A549 (cell line): Measurements from ENCODE around the gene PCBP3. TPM values are rescaled to one million over a fixed set of nuclear protein-coding genes. Genes with fewer than 3 reads are reported as not detected.

Experiments
- ATAC-seq, 2 experiments: fragments of 200-7000 bp in 1 of 2; fragments of >200 bp in 1 of 2; cut with Nextera tagmentation in 1 of 2; cut with Tn5 transposase in 1 of 2; 3 replicates each; pipeline versions ENCODE4 v1.8.0 to v1.9.1; 2018 to 2020; ENCODE audit warnings: mild to moderate bottlenecking in 1 of 2, moderate library complexity in 1 of 2
- CTCF ChIA-PET: fragments of 300-600 bp; sonication (Branson Sonifier 250); formaldehyde crosslinking; extraction: SDS; loops from one replicate; lab custom pipeline; 2021; ENCODE audit warnings: antibody characterized with exemption, inconsistent platforms; lab: Yijun Ruan, JAX
- POLR2A ChIA-PET: fragments of 350-600 bp; formaldehyde crosslinking; extraction: SDS; loops from one replicate; lab custom pipeline; 2021; ENCODE audit warnings: antibody characterized with exemption, inconsistent platforms; lab: Yijun Ruan, JAX
- DNase-seq, 2 experiments: peaks; one replicate each; pipeline versions ENCODE4 v3.0.0 to v3.0.0-alpha.2; 2011 to 2016; ENCODE audit warnings: low read depth in 1 of 2, low spot score in 1 of 2
- FAIRE-seq: peaks from 2 replicates; lab custom pipeline; 2011; peaks lifted over from hg19 to GRCh38; lab: Jason Lieb, UNC
- H3K27ac ChIP-seq, 2 experiments: fragments of >200 bp; sonication (Bioruptor Twin); formaldehyde crosslinking; 3 replicates each; pipeline ENCODE4 v1.5.1; 2016 to 2017
- H3K4me1 ChIP-seq: fragments of >200 bp; sonication (Bioruptor Twin); formaldehyde crosslinking; 3 replicates; pipeline ENCODE4 v1.6.1; 2016
- H3K4me2 ChIP-seq: fragments of >200 bp; sonication (Bioruptor Twin); formaldehyde crosslinking; 3 replicates; pipeline ENCODE4 v1.6.1; 2016
- H3K4me3 ChIP-seq: fragments of >200 bp; sonication (Bioruptor Twin); formaldehyde crosslinking; 3 replicates; pipeline ENCODE4 v1.5.1; 2016
- H3K9me3 ChIP-seq: fragments of >200 bp; sonication (Bioruptor Twin); formaldehyde crosslinking; 3 replicates; pipeline ENCODE4 v1.6.1; 2016
- BHLHE40 ChIP-seq: IDR thresholded peaks from 2 replicates; pipeline ENCODE4 v1.6.1; 2012; ENCODE audit warnings: low read depth, low read length, inconsistent platforms
- CEBPB ChIP-seq, 2 experiments: fragments of >200 bp in 1 of 2; sonication (Bioruptor Twin) in 1 of 2; formaldehyde crosslinking in 1 of 2; IDR thresholded peaks; 2 replicates each; pipeline ENCODE4 v1.6.1; 2012 to 2016
- CHD4 ChIP-seq: fragments of 200-600 bp; sonication (generic); IDR thresholded peaks from 2 replicates; pipeline ENCODE4 v1.6.1; 2016; ENCODE audit warnings: antibody characterized with exemption, mild to moderate bottlenecking, borderline replicate concordance
- CTCF ChIP-seq: fragments of >200 bp; sonication (Bioruptor Twin); formaldehyde crosslinking; IDR thresholded peaks from 3 replicates; pipeline ENCODE4 v1.5.1; 2016
- GATA3 ChIP-seq: IDR thresholded peaks from 2 replicates; pipeline ENCODE4 v1.6.1; 2012; ENCODE audit warnings: borderline replicate concordance
- HDAC2 ChIP-seq: fragments of 200-600 bp; sonication (generic); IDR thresholded peaks from 2 replicates; pipeline ENCODE4 v1.6.1; 2016
- HOXA7 ChIP-seq: fragments of 250-450 bp; sonication (Bioruptor Pico); IDR thresholded peaks from 2 replicates; pipeline ENCODE4 v1.5.0; 2020; ENCODE audit warnings: mild to moderate bottlenecking, moderate library complexity
- HOXB13 ChIP-seq: fragments of 250-450 bp; sonication (Bioruptor Pico); IDR thresholded peaks from 2 replicates; pipeline ENCODE4 v1.5.0; 2020; ENCODE audit warnings: low read depth, mild to moderate bottlenecking, moderate library complexity
- HOXB5 ChIP-seq: fragments of 250-450 bp; sonication (Bioruptor Pico); IDR thresholded peaks from 2 replicates; pipeline ENCODE4 v1.5.0; 2020; ENCODE audit warnings: mild to moderate bottlenecking, moderate library complexity
- JUN ChIP-seq, 2 experiments: fragments of >200 bp; sonication (Bioruptor Twin); formaldehyde crosslinking; IDR thresholded peaks; 2 replicates in 1 of 2; 3 replicates in 1 of 2; pipeline ENCODE4 v1.6.1; 2016 to 2017
- MAX ChIP-seq: IDR thresholded peaks from 2 replicates; pipeline ENCODE4 v1.6.1; 2012
- MYC ChIP-seq: IDR thresholded peaks from 2 replicates; pipeline ENCODE4 v1.6.1; 2012; ENCODE audit warnings: mild to moderate bottlenecking, inconsistent platforms, low read length, improper control_type of control experiment, borderline replicate concordance
- NR3C1 ChIP-seq: fragments of >200 bp; sonication (Bioruptor Twin); formaldehyde crosslinking; IDR thresholded peaks from 3 replicates; pipeline ENCODE4 v1.6.1; 2017
- PHF8 ChIP-seq: fragments of 200-600 bp; sonication (generic); IDR thresholded peaks from 2 replicates; pipeline ENCODE4 v1.6.1; 2016; ENCODE audit warnings: low read depth, mild to moderate bottlenecking, antibody characterized with exemption, moderate library complexity, borderline replicate concordance
- RARB ChIP-seq: fragments of 250-450 bp; sonication (Bioruptor Pico); IDR thresholded peaks from 2 replicates; pipeline ENCODE4 v1.8.0; 2021; ENCODE audit warnings: mild to moderate bottlenecking, moderate library complexity
- REST ChIP-seq: fragments of 200-600 bp; sonication (generic); IDR thresholded peaks from 2 replicates; pipeline ENCODE4 v1.6.1; 2016; ENCODE audit warnings: antibody characterized with exemption, mild to moderate bottlenecking, moderate library complexity
- RNF2 ChIP-seq: fragments of 200-600 bp; sonication (generic); IDR thresholded peaks from 2 replicates; pipeline ENCODE4 v1.6.1; 2016; ENCODE audit warnings: low read depth, mild to moderate bottlenecking, antibody characterized with exemption, moderate library complexity, borderline replicate concordance
- SREBF2 ChIP-seq: fragments of 450-650 bp; IDR thresholded peaks from 2 replicates; pipeline ENCODE4 v1.6.1; 2014; ENCODE audit warnings: mild to moderate bottlenecking, moderate library complexity
- TP53 ChIP-seq: fragments of 250-450 bp; sonication (Bioruptor Pico); IDR thresholded peaks from 2 replicates; pipeline ENCODE4 v1.5.0; 2021; ENCODE audit warnings: mild to moderate bottlenecking, moderate library complexity
- ZNF302 ChIP-seq: fragments of 250-450 bp; sonication (Bioruptor Pico); IDR thresholded peaks from 2 replicates; pipeline ENCODE4 v1.9.0; 2021; ENCODE audit warnings: inconsistent platforms, mild to moderate bottlenecking, moderate library complexity
- ZSCAN20 ChIP-seq: fragments of 250-450 bp; sonication (Bioruptor Pico); IDR thresholded peaks from 2 replicates; pipeline ENCODE4 v1.8.0; 2022; ENCODE audit warnings: mild to moderate bottlenecking, moderate library complexity
- WGBS: methylation state at CpG from one replicate; pipeline ENCODE4 v1.1.6; 2017; ENCODE audit errors: missing lambda C conversion rate; 5-methylcytosine and 5-hydroxymethylcytosine counted together
- polyA plus RNA-seq, 4 experiments: library from polyadenylated mRNA; depleted of rRNA in 3 of 4; stranded (reverse); fragments of >200 nt; fragmentation: RNase III in 1 of 4; extraction: RNeasy Plus Mini Kit Qiagen cat#74134 plus additional on column Dnase treatment in 1 of 4; gene quantifications; 2 replicates in 3 of 4; 3 replicates in 1 of 4; pipeline ENCODE4 v1.2.3, GENCODE V29; 2011 to 2017
- TF ChIP-seq, protein P1 (sequence below): fragments of 250-450 bp; sonication (Bioruptor Pico); IDR thresholded peaks from 2 replicates; pipeline ENCODE4 v1.5.0; 2021; ENCODE audit warnings: mild to moderate bottlenecking, moderate library complexity, borderline replicate concordance
- TF ChIP-seq, protein P2 (sequence below): IDR thresholded peaks from 2 replicates; pipeline ENCODE4 v1.6.1; 2012

Gene PCBP3
- polyA plus RNA-seq, 2 of the 4 experiments (the other 2 are of a cell fraction): 0.30 to 0.34 TPM

DNA sequence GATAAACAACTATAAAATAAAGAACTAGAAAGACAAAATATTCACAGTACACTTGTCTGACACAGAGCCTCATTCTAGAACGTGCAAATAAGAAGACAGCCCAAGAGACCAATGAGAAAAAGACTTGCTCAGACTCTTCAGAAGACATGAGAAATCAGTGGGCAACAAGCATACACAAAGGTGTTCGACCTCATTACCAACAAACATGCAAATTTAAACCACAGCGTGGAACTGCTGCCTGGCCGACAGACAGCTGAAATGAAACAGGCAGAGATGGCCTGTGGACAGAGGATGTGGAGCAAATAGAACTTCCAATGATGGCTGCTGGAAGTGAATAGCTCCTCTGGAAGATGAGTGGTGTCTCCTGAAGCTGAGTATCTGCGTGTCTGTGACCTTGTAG, 315.7 kb downstream of the PCBP3 start:
- WGBS: 20% methylated on average over 4 of the region's 5 CpGs
- FAIRE-seq: no peak
- POLR2A ChIA-PET: interaction anchor here (0.5 kb wide), 1 partner anchor 15 kb away, joined by 7 read pairs; no protein-coding TSS in a partner anchor

DNA sequence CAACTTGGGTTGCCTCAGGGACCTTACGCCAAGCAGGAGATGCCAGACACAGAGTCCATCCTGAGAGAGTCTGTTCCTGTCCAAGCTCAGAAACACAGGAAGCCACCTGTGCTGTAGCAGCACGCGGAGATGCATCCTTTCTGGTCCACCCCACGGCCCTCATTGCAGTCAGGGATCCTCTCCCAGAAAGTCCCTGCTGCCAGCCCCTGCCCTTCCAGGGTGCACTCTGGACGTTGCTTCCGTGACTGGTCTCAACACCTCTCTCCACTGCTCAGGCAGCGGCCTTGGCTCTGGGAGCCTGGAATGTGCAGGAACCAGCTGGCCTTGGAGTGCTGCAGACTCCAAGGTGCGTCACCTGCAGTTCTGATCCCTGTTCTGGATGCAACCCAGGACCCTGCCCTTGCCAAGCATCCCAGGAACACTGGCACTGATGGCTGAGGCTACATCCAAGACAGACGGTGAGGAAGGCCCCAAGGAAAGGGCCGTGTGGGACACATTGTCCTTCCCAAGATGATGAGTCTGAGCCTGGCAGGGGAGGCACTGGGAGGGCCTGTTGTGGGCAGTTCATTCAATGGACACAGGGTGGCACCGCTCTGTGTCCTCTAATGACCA, 316.4 kb downstream of the PCBP3 start:
- POLR2A ChIA-PET: interaction anchor here (0.5 kb wide), 1 partner anchor 14 kb away, joined by 7 read pairs; no protein-coding TSS in a partner anchor
- CTCF ChIA-PET: no interaction called here

More for the DNA sequence above, 315.7 kb downstream of the PCBP3 start:
- H3K4me2 ChIP-seq: no peak overlapping the region
- no peaks in the 10 kb centered on the region; the same call in 2 of the 3 replicates for H3K9me3 ChIP-seq
- DNase-seq (no peak), ATAC-seq (no peak)
- CTCF ChIA-PET: interaction anchor here (1.3 kb wide), 1 partner anchor 9 kb away, joined by 3 read pairs; no protein-coding TSS in a partner anchor
- no peak for TF ChIP-seq JUN (IDR thresholded peaks at IDR 0.05)
- TF ChIP-seq TP53 (CRISPR knock-in tag): no peak
- TF ChIP-seq, protein P1, sequence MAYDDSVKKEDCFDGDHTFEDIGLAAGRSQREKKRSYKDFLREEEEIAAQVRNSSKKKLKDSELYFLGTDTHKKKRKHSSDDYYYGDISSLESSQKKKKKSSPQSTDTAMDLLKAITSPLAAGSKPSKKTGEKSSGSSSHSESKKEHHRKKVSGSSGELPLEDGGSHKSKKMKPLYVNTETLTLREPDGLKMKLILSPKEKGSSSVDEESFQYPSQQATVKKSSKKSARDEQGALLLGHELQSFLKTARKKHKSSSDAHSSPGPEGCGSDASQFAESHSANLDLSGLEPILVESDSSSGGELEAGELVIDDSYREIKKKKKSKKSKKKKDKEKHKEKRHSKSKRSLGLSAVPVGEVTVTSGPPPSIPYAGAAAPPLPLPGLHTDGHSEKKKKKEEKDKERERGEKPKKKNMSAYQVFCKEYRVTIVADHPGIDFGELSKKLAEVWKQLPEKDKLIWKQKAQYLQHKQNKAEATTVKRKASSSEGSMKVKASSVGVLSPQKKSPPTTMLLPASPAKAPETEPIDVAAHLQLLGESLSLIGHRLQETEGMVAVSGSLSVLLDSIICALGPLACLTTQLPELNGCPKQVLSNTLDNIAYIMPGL (CRISPR knock-in tag): no peak
- TF ChIP-seq SREBF2: no peak
- TF ChIP-seq ZSCAN20 (CRISPR knock-in tag): no peak
- TF ChIP-seq ZNF302: no peak
- no peak for TF ChIP-seq GATA3
- TF ChIP-seq RNF2: no peak
- TF ChIP-seq HOXB13 (CRISPR knock-in tag): no peak
- TF ChIP-seq HOXB5 (CRISPR knock-in tag): no peak
- H3K27ac ChIP-seq: no peak overlapping the region
- H3K4me3 ChIP-seq: no peak overlapping the region
- H3K4me1 ChIP-seq: no peaks in the 10 kb centered on the region

More for the DNA sequence above, 316.4 kb downstream of the PCBP3 start:
- TF ChIP-seq TP53 (CRISPR knock-in tag) (no peak), CEBPB (IDR thresholded peaks at IDR 0.05) (no peak), NR3C1 (no peak), CHD4 (no peak), REST (no peak), MAX (no peak), PHF8 (no peak), CTCF (no peak), HOXA7 (no peak), HDAC2 (no peak), BHLHE40 (no peak), RARB (CRISPR knock-in tag) (no peak), MYC (no peak)
- TF ChIP-seq, protein P2, sequence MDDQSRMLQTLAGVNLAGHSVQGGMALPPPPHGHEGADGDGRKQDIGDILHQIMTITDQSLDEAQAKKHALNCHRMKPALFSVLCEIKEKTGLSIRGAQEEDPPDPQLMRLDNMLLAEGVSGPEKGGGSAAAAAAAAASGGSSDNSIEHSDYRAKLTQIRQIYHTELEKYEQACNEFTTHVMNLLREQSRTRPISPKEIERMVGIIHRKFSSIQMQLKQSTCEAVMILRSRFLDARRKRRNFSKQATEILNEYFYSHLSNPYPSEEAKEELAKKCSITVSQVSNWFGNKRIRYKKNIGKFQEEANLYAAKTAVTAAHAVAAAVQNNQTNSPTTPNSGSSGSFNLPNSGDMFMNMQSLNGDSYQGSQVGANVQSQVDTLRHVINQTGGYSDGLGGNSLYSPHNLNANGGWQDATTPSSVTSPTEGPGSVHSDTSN: no peak
- WGBS: 29% methylated on average over 7 of the region's 11 CpGs
- Histone ChIP-seq H3K9me3 (no peaks in the 10 kb centered on the region; the same call in 2 of the 3 replicates), H3K27ac (no peak overlapping the region), H3K4me1 (no peaks in the 10 kb centered on the region), H3K4me3 (no peak overlapping the region), H3K4me2 (no peak overlapping the region)
- ATAC-seq: no peak
- no peak for FAIRE-seq
- no peak for DNase-seq
